Mesenchymal stem cell (in vitro differentiated cells and primary cell): ENCODE measurements around the gene SP2.

Experiments
- DNase-seq: peaks from one replicate; pipeline ENCODE4 v3.0.0-alpha.2; 2013
- H2AFZ ChIP-seq: one replicate; pipeline ENCODE4 v1.6.1; 2013; ENCODE audit warnings: low read depth, mild to moderate bottlenecking, control low read depth, inconsistent platforms, low read length, moderate library complexity
- H2AK5ac ChIP-seq: 2 replicates; pipeline ENCODE4 v1.6.1; 2013; ENCODE audit warnings: low read length, moderate library complexity, mild to moderate bottlenecking, inconsistent platforms; ENCODE audit not compliant: severe bottlenecking
- H2BK120ac ChIP-seq: one replicate; pipeline ENCODE4 v1.6.1; 2013; ENCODE audit warnings: low read depth, mild to moderate bottlenecking, inconsistent platforms, low read length, moderate library complexity
- H2BK12ac ChIP-seq, 2 experiments: one replicate each; pipeline ENCODE4 v1.6.1; 2013; ENCODE audit warnings: inconsistent platforms in 2 of 2, low read length in 2 of 2, mild to moderate bottlenecking in 2 of 2, moderate library complexity in 2 of 2, control low read depth in 1 of 2
- H2BK15ac ChIP-seq: one replicate; pipeline ENCODE4 v1.6.1; 2013; ENCODE audit warnings: mild to moderate bottlenecking, low read depth, inconsistent platforms; ENCODE audit not compliant: poor library complexity, severe bottlenecking
- H2BK5ac ChIP-seq: 2 replicates; pipeline ENCODE4 v1.6.1; 2013; ENCODE audit warnings: low read depth, mild to moderate bottlenecking, low read length, control low read depth, inconsistent platforms; ENCODE audit not compliant: poor library complexity, severe bottlenecking
- H3K14ac ChIP-seq, 2 experiments: one replicate each; pipeline ENCODE4 v1.6.1; 2013; ENCODE audit warnings: inconsistent platforms in 2 of 2, low read length in 2 of 2, control low read depth in 1 of 2, mild to moderate bottlenecking in 1 of 2, moderate library complexity in 1 of 2
- H3K18ac ChIP-seq, 2 experiments: one replicate each; pipeline ENCODE4 v1.6.1; 2013; ENCODE audit warnings: inconsistent platforms in 2 of 2, low read length in 2 of 2, control low read depth in 1 of 2, low read depth in 1 of 2, mild to moderate bottlenecking in 1 of 2
- H3K23ac ChIP-seq, 2 experiments: one replicate each; pipeline ENCODE4 v1.6.1; 2013; ENCODE audit warnings: inconsistent platforms in 2 of 2, low read length in 2 of 2, mild to moderate bottlenecking in 2 of 2, moderate library complexity in 2 of 2, control low read depth in 1 of 2
- H3K27ac ChIP-seq: 2 replicates; pipeline ENCODE4 v1.5.1; 2013; ENCODE audit warnings: mild to moderate bottlenecking, moderate library complexity, low read length, control low read depth, inconsistent platforms; ENCODE audit not compliant: poor library complexity, severe bottlenecking
- H3K27me3 ChIP-seq, 2 experiments: 2 replicates each; pipeline versions ENCODE4 v1.6.1 to v1.7.0; 2013; ENCODE audit warnings: low read length in 2 of 2, mild to moderate bottlenecking in 2 of 2, moderate library complexity in 2 of 2, control low read depth in 1 of 2, inconsistent platforms in 1 of 2; ENCODE audit not compliant: control insufficient read depth in 1 of 2, insufficient read depth in 1 of 2
- H3K36me3 ChIP-seq, 2 experiments: 2 replicates each; pipeline versions ENCODE4 v1.6.1 to v1.7.0; 2013; ENCODE audit warnings: low read length in 2 of 2, control low read depth in 1 of 2, inconsistent platforms in 1 of 2, low read depth in 1 of 2, mild to moderate bottlenecking in 1 of 2; ENCODE audit not compliant: insufficient read depth in 2 of 2, control insufficient read depth in 1 of 2
- H3K4ac ChIP-seq, 2 experiments: one replicate each; pipeline ENCODE4 v1.6.1; 2013; ENCODE audit warnings: inconsistent platforms in 2 of 2, low read length in 2 of 2, mild to moderate bottlenecking in 2 of 2, moderate library complexity in 2 of 2, control low read depth in 1 of 2, low read depth in 1 of 2
- H3K4me1 ChIP-seq: 2 replicates; pipeline ENCODE4 v1.6.1; 2013; ENCODE audit warnings: low read depth, low read length, control low read depth; ENCODE audit not compliant: control insufficient read depth, insufficient read depth
- H3K4me2 ChIP-seq: 2 replicates; pipeline ENCODE4 v1.6.1; 2013; ENCODE audit warnings: low read length, mild to moderate bottlenecking, inconsistent platforms; ENCODE audit not compliant: poor library complexity, severe bottlenecking
- H3K4me3 ChIP-seq, 2 experiments: 2 replicates each; pipeline versions ENCODE4 v1.5.1 to v1.7.0; 2013; ENCODE audit warnings: low read length in 2 of 2, mild to moderate bottlenecking in 2 of 2, control low read depth in 1 of 2, low read depth in 1 of 2; ENCODE audit not compliant: insufficient read depth in 1 of 2
- H3K79me1 ChIP-seq: replicated peaks from 2 replicates; pipeline ENCODE4 v1.6.1; 2013; ENCODE audit warnings: mild to moderate bottlenecking, control low read depth, low read length, inconsistent platforms; ENCODE audit not compliant: poor library complexity, severe bottlenecking
- H3K9ac ChIP-seq: 2 replicates; pipeline ENCODE4 v1.7.0; 2013; ENCODE audit warnings: mild to moderate bottlenecking, low read length, moderate library complexity
- H3K9me3 ChIP-seq: 2 replicates; pipeline ENCODE4 v1.7.0; 2013; ENCODE audit warnings: mild to moderate bottlenecking, low read length; ENCODE audit not compliant: control insufficient read depth
- H4K8ac ChIP-seq: one replicate; pipeline ENCODE4 v1.6.1; 2013; ENCODE audit warnings: inconsistent platforms, mild to moderate bottlenecking, low read length, moderate library complexity
- H4K91ac ChIP-seq: one replicate; pipeline ENCODE4 v1.6.1; 2013; ENCODE audit warnings: mild to moderate bottlenecking, low read length, inconsistent platforms
- WGBS: methylation state at CpG from one replicate; pipeline ENCODE4 v1.1.7; 2013; ENCODE audit warnings: mixed read lengths; 5-methylcytosine and 5-hydroxymethylcytosine counted together

Gene SP2

GRCh38 chr17:47889734-47890529 is 6.1 kb upstream of the SP2 start:
- WGBS: 50% methylated on average over 10 of the region's 11 CpGs
- no peak overlapping the region for H3K18ac ChIP-seq
- H2BK15ac ChIP-seq: no peak overlapping the region
- H3K36me3 ChIP-seq: peaks cover 0 to 5% of the 10 kb centered on the region in 2 experiments
- no peak overlapping the region for H3K4me2 ChIP-seq
- no peaks in the 10 kb centered on the region for H3K4me1 ChIP-seq
- no peaks in the 10 kb centered on the region for H3K79me1 ChIP-seq
- no peak overlapping the region for H2AFZ ChIP-seq
- H2BK120ac ChIP-seq: no peak overlapping the region
- no peak overlapping the region for H3K27ac ChIP-seq
- H3K14ac ChIP-seq: no peak overlapping the region
- peak; percentile 77 for DNase-seq
- no peak overlapping the region for H3K4me3 ChIP-seq
- no peak overlapping the region for H2BK5ac ChIP-seq
- no peak overlapping the region for H4K8ac ChIP-seq
- no peak overlapping the region for H3K9ac ChIP-seq
- H3K27me3 ChIP-seq: peaks cover 0 to 10% of the 10 kb centered on the region in 2 experiments
- no peaks in the 10 kb centered on the region for H3K9me3 ChIP-seq
- H2BK12ac ChIP-seq: no peak overlapping the region
- no peak overlapping the region for H2AK5ac ChIP-seq
- H3K23ac ChIP-seq: no peak overlapping the region
- no peak overlapping the region for H4K91ac ChIP-seq
- no peak overlapping the region for H3K4ac ChIP-seq

- Histone ChIP-seq H2AFZ (no peak overlapping the region), H2BK15ac (peak overlapping the region; percentile 3), H3K9me3 (no peaks in the 10 kb centered on the region), H4K91ac (no peak overlapping the region), H3K9ac (no peak overlapping the region), H4K8ac (no peak overlapping the region), H3K36me3 (peaks cover 0 to 5% of the 10 kb centered on the region in 2 experiments), H2AK5ac (no peak overlapping the region), H3K79me1 (peaks cover 3% of the 10 kb centered on the region), H3K4me3 (no peak overlapping the region), H3K4me1 (no peaks in the 10 kb centered on the region), H3K4ac (no peak overlapping the region), H3K23ac (no peak overlapping the region), H2BK12ac (no peak overlapping the region), H3K14ac (no peak overlapping the region), H2BK5ac (no peak overlapping the region), H3K18ac (no peak overlapping the region), H3K27ac (no peak overlapping the region), H3K4me2 (no peak overlapping the region), H3K27me3 (no peaks in the 10 kb centered on the region), H2BK120ac (no peak overlapping the region)
- WGBS: 84% methylated on average over 4 of the region's 4 CpGs
- no peak for DNase-seq
Observed at GRCh38 chr17:47891545-47892088, 4.4 kb upstream of the SP2 start.

- Histone ChIP-seq H4K8ac (peak overlapping the region; percentile 30), H3K4me2 (peak overlapping the region; percentile 37), H3K79me1 (peaks cover 18% of the 10 kb centered on the region), H2BK5ac (no peak overlapping the region), H2BK15ac (no peak overlapping the region), H3K9ac (peak overlapping the region; percentile 92), H3K27me3 (no peaks in the 10 kb centered on the region), H2BK120ac (no peak overlapping the region), H3K27ac (no peak overlapping the region), H2AFZ (no peak overlapping the region), H2AK5ac (no peak overlapping the region), H3K14ac (no peak overlapping the region), H4K91ac (no peak overlapping the region), H2BK12ac (no peak overlapping the region), H3K18ac (peak overlapping the region in 1 of 2 experiments; percentile 54), H3K9me3 (no peaks in the 10 kb centered on the region), H3K4ac (peak overlapping the region in 1 of 2 experiments; percentile 75), H3K4me3 (peak overlapping the region; percentile 67 to 88), H3K4me1 (no peaks in the 10 kb centered on the region), H3K36me3 (peaks cover 3 to 9% of the 10 kb centered on the region in 2 experiments), H3K23ac (no peak overlapping the region)
- 62% methylated on average over 9 of the region's 11 CpGs for WGBS
- no peak for DNase-seq
Observed at GRCh38 chr17:47894498-47895346, 1.3 kb upstream of the SP2 start.
